GM20000 (cell line): ENCODE measurements around the gene SNAP25.

Experiments used
- DNase-seq: peaks from one replicate; pipeline ENCODE4 v3.0.0; 2012; ENCODE audit warnings: low spot score
- CTCF ChIP-seq: IDR thresholded peaks from 2 replicates; pipeline ENCODE4 v1.5.1; 2012; ENCODE audit warnings: mild to moderate bottlenecking, control low read depth; ENCODE audit errors: extremely low read depth, missing control alignments

The SNAP25 gene

GRCh38 chr20:10190456-10190855 is 28.2 kb upstream of the SNAP25 start:
- DNase-seq = no peak
- TF ChIP-seq CTCF = no peak

DNA sequence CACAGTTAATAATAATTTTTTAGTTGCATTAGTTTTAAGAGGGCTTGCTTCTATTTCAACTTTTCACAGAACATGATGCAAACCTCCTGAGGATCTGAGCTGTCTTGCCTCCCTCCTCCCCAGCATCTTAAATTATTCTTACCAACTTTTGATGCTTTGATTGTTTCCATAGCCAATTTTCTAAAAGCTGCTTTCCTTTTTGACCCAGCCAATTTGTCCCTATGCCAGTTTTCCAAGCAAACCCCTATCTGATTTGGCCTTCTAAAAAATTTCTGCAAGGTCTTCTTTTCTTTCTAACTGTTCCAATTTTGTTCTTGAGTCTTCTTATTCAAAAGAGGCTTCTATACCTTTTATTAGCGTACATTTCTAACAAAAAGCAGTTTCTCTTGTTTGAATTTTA is 26.5 kb upstream of the SNAP25 start:
- no peak for DNase-seq
- TF ChIP-seq CTCF = no peak

DNA sequence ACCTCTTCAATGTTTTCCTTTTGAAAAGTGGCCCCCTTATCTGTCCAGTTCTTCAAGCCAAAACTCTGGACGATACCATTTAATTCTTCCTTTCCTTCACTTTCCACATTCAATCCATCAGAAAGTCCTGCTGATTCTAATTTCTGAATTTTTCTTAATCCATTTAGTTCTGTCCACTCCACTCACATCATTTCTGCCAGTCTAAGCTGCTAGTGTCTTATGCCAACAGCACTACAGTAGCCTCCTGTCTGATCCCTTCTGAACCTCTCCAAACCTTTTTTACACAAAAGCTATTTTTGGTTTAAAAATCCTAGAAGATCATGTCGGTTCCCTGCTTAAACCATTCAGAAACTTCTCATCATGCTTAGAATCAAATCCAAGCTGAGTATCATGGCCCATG is 24.5 kb upstream of the SNAP25 start:
- TF ChIP-seq CTCF = no peak
- no peak for DNase-seq

DNA sequence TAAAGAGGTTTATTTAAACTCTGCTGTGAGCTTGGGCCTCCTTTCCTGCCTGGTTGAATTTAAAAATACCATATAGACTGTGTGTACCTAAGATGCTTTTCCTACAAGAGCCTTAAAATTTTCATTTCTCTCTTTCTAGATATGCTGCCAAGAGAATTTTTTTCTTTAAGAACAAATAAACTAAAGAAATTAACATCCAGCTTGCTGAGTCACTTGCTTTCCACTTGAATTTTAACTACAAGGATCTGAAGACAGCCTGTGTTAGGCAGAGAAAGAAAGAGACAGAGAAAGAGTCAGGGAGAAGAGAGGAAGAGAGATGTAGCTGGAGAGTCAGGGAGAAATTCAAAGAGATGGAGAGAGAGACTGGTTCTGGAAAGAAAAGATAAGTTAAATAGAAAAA is 18.3 kb upstream of the SNAP25 start:
- no peak for TF ChIP-seq CTCF
- DNase-seq = no peak

- no peak for DNase-seq
- TF ChIP-seq CTCF = no peak
Measured at GRCh38 chr20:10201321-10201870, 17.2 kb upstream of the SNAP25 start.

GRCh38 chr20:10209091-10209490 is 9.5 kb upstream of the SNAP25 start:
- no peak for DNase-seq

DNA sequence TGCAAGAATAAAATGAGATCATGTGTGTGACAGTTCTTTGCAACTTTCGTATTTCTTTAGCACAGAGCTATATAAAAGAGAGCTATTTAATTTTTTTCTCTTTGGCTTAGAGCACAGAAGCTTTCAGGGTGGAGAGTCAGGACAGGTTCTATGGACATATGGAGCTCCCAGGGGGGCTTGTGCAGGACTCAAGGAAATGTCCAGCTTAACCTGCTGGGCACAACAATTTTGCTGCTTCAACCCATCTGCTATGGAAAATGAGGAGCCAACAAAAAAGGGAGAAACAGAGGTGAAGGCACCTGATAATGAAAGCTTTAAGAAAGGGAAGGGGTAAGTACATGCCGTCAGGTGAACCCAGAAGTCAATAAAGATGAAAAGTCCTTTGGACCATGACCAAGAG is 5.1 kb upstream of the SNAP25 start:
- DNase-seq = no peak
- TF ChIP-seq CTCF = no peak

More at GRCh38 chr20:10209091-10209490, 9.5 kb upstream of the SNAP25 start:
- TF ChIP-seq CTCF = no peak
